ENCODE results near the gene SCYGR3.

Gene SCYGR3

GRCh38 chr2:227614740-227615139 lies at the start of gene SCYGR3:
Gene SCYGR3, minus strand, starts transcription at chr2:227614840. Its CDS starts 0 bp downstream, at chr2:227614840.
- no peak for DNase-seq

- DNase-seq: no peak
Measured at GRCh38 chr2:227661827-227662226, 47.2 kb upstream of the SCYGR3 start.

GRCh38 chr2:227661025-227661649 lies 46.5 kb upstream of the SCYGR3 start:
- DNase-seq: no peak

GRCh38 chr2:227657199-227657845 lies 42.7 kb upstream of the SCYGR3 start:
- no peak for DNase-seq

GRCh38 chr2:227655454-227655853 lies 40.8 kb upstream of the SCYGR3 start:
- no peak for DNase-seq

GRCh38 chr2:227654426-227654825 lies 39.8 kb upstream of the SCYGR3 start:
- DNase-seq: no peak

- no peak for DNase-seq
Measured at GRCh38 chr2:227653419-227653818, 38.8 kb upstream of the SCYGR3 start.

GRCh38 chr2:227643990-227644551 lies 29.4 kb upstream of the SCYGR3 start:
- DNase-seq: no peak

- DNase-seq: no peak
Measured at GRCh38 chr2:227642656-227643055, 28.0 kb upstream of the SCYGR3 start.

- DNase-seq: no peak
Measured at GRCh38 chr2:227634201-227634600, 19.6 kb upstream of the SCYGR3 start.

GRCh38 chr2:227632827-227633226 lies 18.2 kb upstream of the SCYGR3 start:
- no peak for DNase-seq

GRCh38 chr2:227630322-227630721 lies 15.7 kb upstream of the SCYGR3 start:
- DNase-seq: no peak

- DNase-seq: no peak
Measured at GRCh38 chr2:227629435-227629834, 14.8 kb upstream of the SCYGR3 start.

- DNase-seq: no peak
Measured at GRCh38 chr2:227627769-227628168, 13.1 kb upstream of the SCYGR3 start.

- DNase-seq: no peak
Measured at GRCh38 chr2:227626580-227627151, 12.0 kb upstream of the SCYGR3 start.

- DNase-seq: no peak
Measured at GRCh38 chr2:227625420-227625819, 10.8 kb upstream of the SCYGR3 start.

GRCh38 chr2:227623226-227623625 lies 8.6 kb upstream of the SCYGR3 start:
- no peak for DNase-seq

- DNase-seq: no peak
Measured at GRCh38 chr2:227617316-227618230, 2.9 kb upstream of the SCYGR3 start, which contains the start of gene SCYGR4. Gene SCYGR4, plus strand, starts transcription at chr2:227617498. Its CDS starts 0 bp downstream, at chr2:227617498.

- DNase-seq: no peak
Measured at GRCh38 chr2:227616631-227617030, 2.0 kb upstream of the SCYGR3 start.

GRCh38 chr2:227615906-227616305 lies 1.3 kb upstream of the SCYGR3 start:
- no peak for DNase-seq

- no peak for DNase-seq
Measured at GRCh38 chr2:227615181-227615580, 541 bp upstream of the SCYGR3 start.

GRCh38 chr2:227614246-227614645 lies 394 bp downstream of the SCYGR3 start:
- DNase-seq: no peak

GRCh38 chr2:227613272-227613660 lies 1.4 kb downstream of the SCYGR3 start:
- no peak for DNase-seq
